CD4-positive, alpha-beta T cell (primary cell): ENCODE data around the gene MRPL55. TPM values are rescaled to one million over a fixed set of nuclear protein-coding genes. Genes with fewer than 3 reads are reported as not detected.

Source experiments
- ATAC-seq: fragments of 200-7000 bp; cut with Tn5 transposase; one replicate; pipeline ENCODE4 v1.10.0; 2022; ENCODE audit warnings: mild to moderate bottlenecking; ENCODE audit not compliant: poor library complexity
- CTCF ChIA-PET: fragments of 350-600 bp; sonication (Branson Sonifier 250); formaldehyde crosslinking; loops from one replicate; lab custom pipeline; 2021; ENCODE audit warnings: antibody characterized with exemption, inconsistent platforms; lab: Charles Lee
- POLR2A ChIA-PET: fragments of 350-600 bp; sonication (Branson Sonifier 250); formaldehyde crosslinking; loops from one replicate; lab custom pipeline; 2021; ENCODE audit warnings: antibody characterized with exemption, inconsistent platforms; lab: Charles Lee
- DNase-seq, 14 experiments: peaks; one replicate each; pipeline ENCODE4 v3.0.0-alpha.2; 2013 to 2020; ENCODE audit warnings: mixed read lengths in 2 of 14
- H3K27ac ChIP-seq, 2 donors: one replicate each; pipeline versions ENCODE4 v1.5.1 to v1.7.0; 2013; ENCODE audit warnings: low read length in 2 of 2, low read depth in 1 of 2, mild to moderate bottlenecking in 1 of 2
- H3K27me3 ChIP-seq, 2 experiments: 1 replicate in 1 of 2; 2 replicates in 1 of 2; pipeline versions ENCODE4 v1.6.1 to v1.7.0; 2013; ENCODE audit warnings: low read length in 2 of 2, control low read depth in 1 of 2, mild to moderate bottlenecking in 1 of 2, moderate library complexity in 1 of 2; ENCODE audit not compliant: insufficient read depth in 2 of 2, control insufficient read depth in 1 of 2
- H3K36me3 ChIP-seq: one replicate; pipeline ENCODE4 v1.6.1; 2013; ENCODE audit warnings: low read length, control low read depth; ENCODE audit not compliant: insufficient read depth
- H3K4me1 ChIP-seq: one replicate; pipeline ENCODE4 v1.6.1; 2013; ENCODE audit warnings: low read length, control low read depth; ENCODE audit not compliant: insufficient read depth
- H3K4me3 ChIP-seq: one replicate; pipeline ENCODE4 v1.5.1; 2013; ENCODE audit warnings: mild to moderate bottlenecking, low read length, moderate library complexity
- H3K9me3 ChIP-seq, 2 experiments: 1 replicate in 1 of 2; 2 replicates in 1 of 2; pipeline versions ENCODE4 v1.6.1 to v1.7.0; 2013; ENCODE audit warnings: low read length in 2 of 2, mild to moderate bottlenecking in 2 of 2, control low read depth in 1 of 2, moderate library complexity in 1 of 2; ENCODE audit not compliant: control insufficient read depth in 1 of 2, insufficient read depth in 1 of 2
- H3K27ac Mint-ChIP-seq: one replicate; pipeline ENCODE4 v1.8.0; 2020; ENCODE audit warnings: mixed read lengths
- H3K27me3 Mint-ChIP-seq: one replicate; pipeline ENCODE4 v1.8.0; 2021; ENCODE audit warnings: mixed read lengths
- H3K36me3 Mint-ChIP-seq: one replicate; pipeline ENCODE4 v1.8.0; 2021; ENCODE audit warnings: low read depth, mixed read lengths
- H3K4me1 Mint-ChIP-seq: one replicate; pipeline ENCODE4 v1.8.0; 2021; ENCODE audit warnings: low read depth, mixed read lengths
- H3K4me3 Mint-ChIP-seq: one replicate; pipeline ENCODE4 v1.8.0; 2020; ENCODE audit warnings: mild to moderate bottlenecking, mixed read lengths
- H3K9me3 Mint-ChIP-seq: one replicate; pipeline ENCODE4 v1.8.0; 2020; ENCODE audit warnings: mixed read lengths
- intact Hi-C, 2 experiments: fragments of 100-400 bp; cut with DNase I in 1 of 2; cut with micrococcal nuclease in 1 of 2; formaldehyde crosslinking; loops; one replicate each; pipeline versions ENCODE4 v1.15.1 to v1.9.0; 2023 to 2025; cut with DNase I, micrococcal nuclease
- total RNA-seq, 174 experiments: library from RNA in 2 of 174; stranded (reverse) in 2 of 174; gene quantifications; one replicate each; pipeline ENCODE4 v1.2.3 and lab custom pipeline; 2021 to 2026
- TF ChIP-seq, protein P1 (sequence below): fragments of 200-600 bp; IDR thresholded peaks from one replicate; pipeline ENCODE4 v1.8.0; 2022; ENCODE audit warnings: antibody characterized with exemption, mild to moderate bottlenecking

The MRPL55 gene
- total RNA-seq, 2 experiments from 2014 or later: 120 to 128 TPM

DNA sequence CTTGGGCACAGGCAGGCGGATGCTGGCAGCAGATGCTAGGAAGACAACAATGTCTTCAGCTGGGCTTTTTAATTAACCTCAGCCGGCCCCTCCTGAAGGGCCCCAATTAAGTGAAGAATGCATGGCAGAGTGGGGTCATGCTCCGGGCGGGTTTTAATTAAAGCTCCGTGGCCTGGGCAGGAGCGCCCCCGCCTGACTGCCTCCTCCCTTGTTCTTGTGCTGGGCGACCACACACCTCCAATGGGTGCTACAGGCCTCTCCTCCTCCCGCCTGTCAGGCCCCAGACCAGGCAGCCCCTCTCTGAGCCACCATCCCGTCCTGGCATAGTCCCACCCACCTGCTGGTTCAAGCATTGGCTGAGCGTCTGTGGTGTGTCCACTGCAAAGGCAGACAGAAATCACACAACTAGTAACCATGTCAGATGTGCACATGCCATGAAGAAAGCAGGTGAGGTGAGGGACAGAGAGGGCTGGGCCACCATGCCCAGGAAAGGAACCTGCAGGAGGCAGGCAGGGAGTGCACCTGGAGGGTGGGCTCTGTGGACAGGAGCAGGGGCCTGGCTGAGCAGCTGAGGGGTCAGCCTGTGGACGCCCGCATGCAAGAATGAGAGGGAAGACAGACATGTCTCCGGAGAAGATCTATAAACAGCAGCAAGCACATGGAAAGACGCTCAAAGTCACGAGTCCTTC lies 35.1 kb downstream of the MRPL55 start:
- peaks cover 0 to 9% of the 10 kb centered on the region in 2 experiments for H3K27me3 ChIP-seq
- Mint-ChIP-seq H3K27me3 (no peaks in the 10 kb centered on the region), H3K9me3 (no peaks in the 10 kb centered on the region), H3K4me1 (peaks cover 12% of the 10 kb centered on the region), H3K36me3 (no peaks in the 10 kb centered on the region), H3K27ac (no peak overlapping the region), H3K4me3 (no peak overlapping the region)
- H3K4me3 ChIP-seq: no peak overlapping the region
- peak in 1 of 14 experiments; percentile 18 for DNase-seq
- ChIA-PET CTCF (interaction anchor here (0.8 kb wide), 1 partner anchor 75 kb away, joined by 3 read pairs; no protein-coding TSS in a partner anchor), POLR2A (no interaction called here)
- TF ChIP-seq, protein P1, sequence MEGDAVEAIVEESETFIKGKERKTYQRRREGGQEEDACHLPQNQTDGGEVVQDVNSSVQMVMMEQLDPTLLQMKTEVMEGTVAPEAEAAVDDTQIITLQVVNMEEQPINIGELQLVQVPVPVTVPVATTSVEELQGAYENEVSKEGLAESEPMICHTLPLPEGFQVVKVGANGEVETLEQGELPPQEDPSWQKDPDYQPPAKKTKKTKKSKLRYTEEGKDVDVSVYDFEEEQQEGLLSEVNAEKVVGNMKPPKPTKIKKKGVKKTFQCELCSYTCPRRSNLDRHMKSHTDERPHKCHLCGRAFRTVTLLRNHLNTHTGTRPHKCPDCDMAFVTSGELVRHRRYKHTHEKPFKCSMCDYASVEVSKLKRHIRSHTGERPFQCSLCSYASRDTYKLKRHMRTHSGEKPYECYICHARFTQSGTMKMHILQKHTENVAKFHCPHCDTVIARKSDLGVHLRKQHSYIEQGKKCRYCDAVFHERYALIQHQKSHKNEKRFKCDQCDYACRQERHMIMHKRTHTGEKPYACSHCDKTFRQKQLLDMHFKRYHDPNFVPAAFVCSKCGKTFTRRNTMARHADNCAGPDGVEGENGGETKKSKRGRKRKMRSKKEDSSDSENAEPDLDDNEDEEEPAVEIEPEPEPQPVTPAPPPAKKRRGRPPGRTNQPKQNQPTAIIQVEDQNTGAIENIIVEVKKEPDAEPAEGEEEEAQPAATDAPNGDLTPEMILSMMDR: no peak
- H3K36me3 ChIP-seq: no peaks in the 10 kb centered on the region
- intact Hi-C loops: no loop called here
- H3K27ac ChIP-seq: no peak overlapping the region
- H3K9me3 ChIP-seq: no peaks in the 10 kb centered on the region
- no peak for ATAC-seq
- peaks cover 2% of the 10 kb centered on the region for H3K4me1 ChIP-seq

DNA sequence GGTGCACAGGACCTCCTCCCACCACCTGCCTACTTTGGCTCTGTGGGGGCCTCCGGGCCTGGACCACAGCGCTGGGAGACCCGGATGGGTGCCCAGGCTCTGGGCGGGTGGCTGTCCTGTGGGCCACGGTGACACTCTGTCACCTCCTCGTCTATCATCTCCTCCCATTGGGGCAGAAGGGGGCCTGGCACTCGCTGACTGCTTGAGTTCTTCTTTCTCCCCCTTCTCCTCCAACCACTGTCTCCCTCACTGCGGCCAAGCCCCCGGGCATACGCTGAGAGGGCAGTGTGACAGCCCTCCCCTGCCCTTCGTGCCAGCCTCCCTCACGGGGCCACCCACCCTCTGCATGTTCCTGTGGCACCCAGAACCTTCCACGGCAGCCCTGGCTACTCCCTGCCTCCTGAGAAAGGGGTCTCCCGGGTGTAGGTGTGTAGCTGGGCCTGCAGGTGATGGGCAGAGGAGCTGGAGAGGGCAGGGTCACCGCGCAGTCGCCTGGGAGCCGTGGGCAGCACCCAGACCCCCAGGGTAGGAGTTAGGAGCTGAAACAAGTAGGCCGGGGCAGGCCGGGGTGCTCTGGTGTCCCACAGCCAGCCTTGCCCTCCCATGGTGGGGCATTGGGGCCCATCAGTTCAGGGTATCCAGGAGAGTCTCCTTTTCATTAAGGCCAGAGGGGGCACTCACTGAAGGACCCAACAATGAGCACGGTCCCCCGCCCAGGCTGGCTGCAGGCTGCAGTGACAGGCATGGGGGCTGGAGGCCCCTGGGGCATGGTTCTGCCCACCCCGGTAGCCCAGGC lies 35.8 kb downstream of the MRPL55 start:
- ATAC-seq: no peak
- POLR2A ChIA-PET: no interaction called here
- Mint-ChIP-seq H3K9me3 (no peaks in the 10 kb centered on the region), H3K36me3 (no peaks in the 10 kb centered on the region), H3K27ac (no peak overlapping the region), H3K4me3 (no peak overlapping the region), H3K27me3 (no peaks in the 10 kb centered on the region), H3K4me1 (peaks cover 12% of the 10 kb centered on the region)
- peak in 1 of 14 experiments; percentile 12 for DNase-seq
- peaks cover 2% of the 10 kb centered on the region for H3K4me1 ChIP-seq
- H3K27ac ChIP-seq: no peak overlapping the region
- CTCF ChIA-PET: no interaction called here
- H3K9me3 ChIP-seq: no peaks in the 10 kb centered on the region
- H3K36me3 ChIP-seq: no peaks in the 10 kb centered on the region
- no peak overlapping the region for H3K4me3 ChIP-seq
- TF ChIP-seq, protein P1: no peak
- H3K27me3 ChIP-seq: peaks cover 0 to 13% of the 10 kb centered on the region in 2 experiments
- intact Hi-C loops: no loop called here

DNA sequence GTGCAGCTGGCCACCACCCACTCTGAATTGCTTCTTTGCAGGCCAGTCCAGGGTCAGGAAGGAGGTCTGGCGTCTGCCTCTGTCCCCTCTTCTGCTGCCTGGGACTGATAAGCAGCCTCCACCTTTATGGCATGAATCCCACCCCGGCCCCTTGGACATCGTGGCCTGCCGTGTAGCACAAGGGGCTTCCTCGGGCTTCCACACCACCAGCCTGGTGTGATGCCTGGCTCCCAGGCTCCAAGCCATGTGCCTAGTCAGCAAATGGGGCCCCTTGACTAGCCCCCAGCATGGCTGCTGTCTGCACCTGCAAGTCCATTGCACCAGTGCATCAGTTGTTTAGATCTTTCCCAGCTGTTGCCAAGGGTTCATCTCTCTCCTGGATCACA lies 36.4 kb downstream of the MRPL55 start:
- no peaks in the 10 kb centered on the region for H3K36me3 ChIP-seq
- TF ChIP-seq, protein P1: no peak
- no peak for DNase-seq
- Mint-ChIP-seq H3K4me1 (peaks cover 12% of the 10 kb centered on the region), H3K27me3 (no peaks in the 10 kb centered on the region), H3K27ac (no peak overlapping the region), H3K9me3 (no peaks in the 10 kb centered on the region), H3K36me3 (no peaks in the 10 kb centered on the region), H3K4me3 (no peak overlapping the region)
- POLR2A ChIA-PET: no interaction called here
- intact Hi-C loops: no loop called here
- no peak overlapping the region for H3K27ac ChIP-seq
- CTCF ChIA-PET: no interaction called here
- no peaks in the 10 kb centered on the region for H3K9me3 ChIP-seq
- H3K4me1 ChIP-seq: no peaks in the 10 kb centered on the region
- peaks cover 0 to 13% of the 10 kb centered on the region in 2 experiments for H3K27me3 ChIP-seq
- no peak overlapping the region for H3K4me3 ChIP-seq
- ATAC-seq: no peak
